Renal cortical epithelial cell (primary cell): ENCODE measurements around the gene TAS1R1. TPM values are rescaled to one million over a fixed set of nuclear protein-coding genes. Genes with fewer than 3 reads are reported as not detected.

Experiments used
- total RNA-seq: library from RNA; depleted of rRNA; stranded (reverse); fragments of >200 nt; gene quantifications from 2 replicates; pipeline ENCODE4 v1.2.3, GENCODE V29; 2014

The TAS1R1 gene
- total RNA-seq, 1 donor from 2014 or later, result not detected

Other genes with a start within 250 kb of the TAS1R1 start
- gene ACOT7, start 161.5 kb upstream of the TAS1R1 start, total RNA-seq, result 17.9 and 23.1 TPM in 2 replicates
- 5.8 and 13.0 TPM in 2 replicates for gene HES2, start 135.4 kb upstream of the TAS1R1 start, total RNA-seq
- 0.25 TPM in 1 of 2 replicates, not detected in the other for gene ESPN, start 130.5 kb upstream of the TAS1R1 start, total RNA-seq
- gene TNFRSF25, start 89.1 kb upstream of the TAS1R1 start, total RNA-seq, result 3.3 and 9.7 TPM in 2 replicates
- gene PLEKHG5, start 63.6 kb upstream of the TAS1R1 start, total RNA-seq, result 22.2 and 22.6 TPM in 2 replicates
- 22.9 and 31.3 TPM in 2 replicates for gene NOL9, start 794 bp upstream of the TAS1R1 start, total RNA-seq
- 19.3 and 21.2 TPM in 2 replicates for gene ZBTB48, start 24.7 kb downstream of the TAS1R1 start, total RNA-seq
- gene KLHL21, start 47.6 kb downstream of the TAS1R1 start, total RNA-seq, result 29.5 and 59.7 TPM in 2 replicates
- gene PHF13, start 58.4 kb downstream of the TAS1R1 start, total RNA-seq, result 8.2 and 22.4 TPM in 2 replicates
- gene THAP3, start 69.6 kb downstream of the TAS1R1 start, total RNA-seq, result 17.0 and 20.9 TPM in 2 replicates
- 39.9 and 99.0 TPM in 2 replicates for gene DNAJC11, start 146.5 kb downstream of the TAS1R1 start, total RNA-seq
- gene CAMTA1, start 230.1 kb downstream of the TAS1R1 start, total RNA-seq, result 56.4 and 79.3 TPM in 2 replicates